PC-9 (cell line): ENCODE measurements around the gene OR2T1. TPM values are rescaled to one million over a fixed set of nuclear protein-coding genes. Genes with fewer than 3 reads are reported as not detected.

Source experiments
- BruUV-seq: library from RNA; stranded (reverse); fragments of 400-500 nt; replicated peaks from 2 replicates; lab custom pipeline; 2021; lab: Mats Ljungman, UMichigan
- CTCF ChIA-PET: fragments of 300-600 bp; sonication (Branson Sonifier 250); formaldehyde crosslinking; loops from one replicate; lab custom pipeline; 2022; ENCODE audit warnings: antibody characterized with exemption; lab: Charles Lee
- POLR2A ChIA-PET: fragments of 300-600 bp; sonication (Branson Sonifier 250); formaldehyde crosslinking; loops from one replicate; lab custom pipeline; 2022; ENCODE audit warnings: antibody characterized with exemption; ENCODE audit not compliant: unreplicated experiment; lab: Charles Lee
- DNase-seq, 2 experiments: peaks; one replicate each; pipeline versions ENCODE4 v3.0.0 to v3.0.0-alpha.2; 2015 to 2022; ENCODE audit warnings: mixed read lengths in 1 of 2
- H2AFZ ChIP-seq: fragments of 200-600 bp; sonication (generic); 2 replicates; pipeline ENCODE4 v1.8.1; 2017; ENCODE audit warnings: antibody characterized with exemption
- H3F3A ChIP-seq: fragments of 200-600 bp; sonication (generic); 2 replicates; pipeline ENCODE4 v1.8.1; 2017; ENCODE audit warnings: antibody characterized with exemption, mild to moderate bottlenecking, low read depth; ENCODE audit not compliant: insufficient read depth
- H3K27ac ChIP-seq: fragments of 200-600 bp; sonication (generic); 2 replicates; pipeline ENCODE4 v1.6.1; 2016; ENCODE audit warnings: mixed run types
- H3K27me3 ChIP-seq: fragments of 200-600 bp; sonication (generic); 2 replicates; pipeline ENCODE4 v1.6.1; 2016; ENCODE audit warnings: low read depth, mixed run types; ENCODE audit not compliant: insufficient read depth
- H3K36me3 ChIP-seq: fragments of 200-600 bp; sonication (generic); 2 replicates; pipeline ENCODE4 v1.6.1; 2016; ENCODE audit warnings: low read depth, mixed run types
- H3K4me1 ChIP-seq: fragments of 200-600 bp; sonication (generic); replicated peaks from 2 replicates; pipeline ENCODE4 v1.6.1; 2016; ENCODE audit warnings: mixed run types; ENCODE audit not compliant: insufficient read depth
- H3K4me2 ChIP-seq: fragments of 200-600 bp; sonication (generic); 2 replicates; pipeline ENCODE4 v1.6.1; 2017; ENCODE audit warnings: mixed run types
- H3K4me3 ChIP-seq: fragments of 200-600 bp; sonication (generic); 2 replicates; pipeline ENCODE4 v1.6.1; 2016; ENCODE audit warnings: mixed run types
- H3K79me2 ChIP-seq: fragments of 200-600 bp; sonication (generic); 2 replicates; pipeline ENCODE4 v1.6.1; 2017; ENCODE audit warnings: low read depth, mixed run types
- H3K9me2 ChIP-seq: fragments of 200-600 bp; sonication (generic); 2 replicates; pipeline ENCODE4 v1.8.1; 2017; ENCODE audit warnings: mild to moderate bottlenecking; ENCODE audit not compliant: insufficient read depth
- H3K9me3 ChIP-seq: fragments of 200-600 bp; sonication (generic); 2 replicates; pipeline ENCODE4 v1.8.1; 2016; ENCODE audit warnings: low read depth; ENCODE audit not compliant: insufficient read depth
- H4K20me1 ChIP-seq: fragments of 200-600 bp; sonication (generic); 2 replicates; pipeline ENCODE4 v1.8.1; 2017; ENCODE audit not compliant: insufficient read depth
- EZH2 ChIP-seq: fragments of 200-600 bp; sonication (generic); IDR thresholded peaks from 2 replicates; pipeline ENCODE4 v1.8.0; 2017; ENCODE audit warnings: antibody characterized with exemption, low read depth
- intact Hi-C: fragments of 100-400 bp; cut with micrococcal nuclease; formaldehyde crosslinking; loops from one replicate; pipeline ENCODE4 v1.10.0; 2022; ENCODE audit not compliant: unreplicated experiment
- total RNA-seq: library from RNA; stranded (reverse); gene quantifications from 2 replicates; pipeline ENCODE4 v1.2.3, GENCODE V29; 2021
- TF ChIP-seq, protein P1 (sequence below): fragments of 200-600 bp; sonication (generic); conservative IDR thresholded peaks from 2 replicates; pipeline ENCODE4 v1.6.1; 2017; ENCODE audit warnings: mixed run types, antibody characterized with exemption, mild to moderate bottlenecking, moderate library complexity

Gene OR2T1
- total RNA-seq, 1 experiment from 2014 or later: not detected

GRCh38 chr1:248406721-248407692, 4.2 kb downstream of the OR2T1 start:
- H3K4me2 ChIP-seq: no peak overlapping the region
- BruUV-seq: no TSS peak
- H3K79me2 ChIP-seq: no peaks in the 10 kb centered on the region
- TF ChIP-seq EZH2: no peak
- TF ChIP-seq, protein P1, sequence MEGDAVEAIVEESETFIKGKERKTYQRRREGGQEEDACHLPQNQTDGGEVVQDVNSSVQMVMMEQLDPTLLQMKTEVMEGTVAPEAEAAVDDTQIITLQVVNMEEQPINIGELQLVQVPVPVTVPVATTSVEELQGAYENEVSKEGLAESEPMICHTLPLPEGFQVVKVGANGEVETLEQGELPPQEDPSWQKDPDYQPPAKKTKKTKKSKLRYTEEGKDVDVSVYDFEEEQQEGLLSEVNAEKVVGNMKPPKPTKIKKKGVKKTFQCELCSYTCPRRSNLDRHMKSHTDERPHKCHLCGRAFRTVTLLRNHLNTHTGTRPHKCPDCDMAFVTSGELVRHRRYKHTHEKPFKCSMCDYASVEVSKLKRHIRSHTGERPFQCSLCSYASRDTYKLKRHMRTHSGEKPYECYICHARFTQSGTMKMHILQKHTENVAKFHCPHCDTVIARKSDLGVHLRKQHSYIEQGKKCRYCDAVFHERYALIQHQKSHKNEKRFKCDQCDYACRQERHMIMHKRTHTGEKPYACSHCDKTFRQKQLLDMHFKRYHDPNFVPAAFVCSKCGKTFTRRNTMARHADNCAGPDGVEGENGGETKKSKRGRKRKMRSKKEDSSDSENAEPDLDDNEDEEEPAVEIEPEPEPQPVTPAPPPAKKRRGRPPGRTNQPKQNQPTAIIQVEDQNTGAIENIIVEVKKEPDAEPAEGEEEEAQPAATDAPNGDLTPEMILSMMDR: no peak
- no peak overlapping the region for H3K27ac ChIP-seq
- no peaks in the 10 kb centered on the region for H3K9me3 ChIP-seq
- no peak for DNase-seq
- intact Hi-C loops: no loop called here
- H3K9me2 ChIP-seq: no peaks in the 10 kb centered on the region
- no peaks in the 10 kb centered on the region for H3K27me3 ChIP-seq
- no peak overlapping the region for H2AFZ ChIP-seq
- no peaks in the 10 kb centered on the region for H3K4me1 ChIP-seq
- H4K20me1 ChIP-seq: no peaks in the 10 kb centered on the region
- ChIA-PET CTCF (no interaction called here), POLR2A (no interaction called here)
- no peak overlapping the region for H3K4me3 ChIP-seq
- H3K36me3 ChIP-seq: no peaks in the 10 kb centered on the region
- no peaks in the 10 kb centered on the region for H3F3A ChIP-seq

DNA sequence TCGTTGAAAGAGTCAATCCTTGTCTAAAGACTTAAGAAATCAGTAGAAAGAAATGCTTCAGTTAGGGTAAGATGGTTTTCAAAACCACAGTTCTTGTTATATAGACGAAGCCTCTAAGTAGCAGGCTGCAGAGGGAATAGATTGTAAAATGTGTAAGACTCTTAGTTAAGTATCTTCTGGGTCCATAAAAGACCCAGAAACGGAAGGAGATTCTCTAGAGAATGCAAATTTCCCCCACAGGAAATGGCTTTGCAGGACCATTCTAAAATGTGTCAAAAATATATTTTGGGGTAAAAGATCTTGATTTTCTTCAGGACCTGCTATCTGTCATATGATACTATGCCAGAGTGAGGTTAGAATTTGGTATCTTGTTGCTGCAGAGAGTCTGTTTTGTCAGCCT, 13.4 kb downstream of the OR2T1 start:
- intact Hi-C loops: no loop called here
- DNase-seq: no peak
- no peak overlapping the region for H3K4me3 ChIP-seq
- H3K4me2 ChIP-seq: no peak overlapping the region
- H3K4me1 ChIP-seq: no peaks in the 10 kb centered on the region
- H3K27me3 ChIP-seq: no peaks in the 10 kb centered on the region
- no peaks in the 10 kb centered on the region for H3K9me3 ChIP-seq
- ChIA-PET POLR2A (no interaction called here), CTCF (no interaction called here)
- H3K9me2 ChIP-seq: no peaks in the 10 kb centered on the region
- H4K20me1 ChIP-seq: no peaks in the 10 kb centered on the region
- no peak overlapping the region for H2AFZ ChIP-seq
- H3K27ac ChIP-seq: no peak overlapping the region
- BruUV-seq: no TSS peak
- no peaks in the 10 kb centered on the region for H3K79me2 ChIP-seq
- H3K36me3 ChIP-seq: no peaks in the 10 kb centered on the region
- no peak for TF ChIP-seq EZH2
- TF ChIP-seq, protein P1: no peak
- no peaks in the 10 kb centered on the region for H3F3A ChIP-seq

- no peaks in the 10 kb centered on the region for H3K79me2 ChIP-seq
- H3K9me3 ChIP-seq: no peaks in the 10 kb centered on the region
- POLR2A ChIA-PET: no interaction called here
- no peaks in the 10 kb centered on the region for H3K9me2 ChIP-seq
- CTCF ChIA-PET: no interaction called here
- no peaks in the 10 kb centered on the region for H3F3A ChIP-seq
- DNase-seq: no peak
- BruUV-seq: no TSS peak
- intact Hi-C loops: no loop called here
- TF ChIP-seq EZH2: no peak
- TF ChIP-seq, protein P1: no peak
- H3K27me3 ChIP-seq: no peaks in the 10 kb centered on the region
- no peaks in the 10 kb centered on the region for H3K4me1 ChIP-seq
- no peak overlapping the region for H3K27ac ChIP-seq
- no peak overlapping the region for H2AFZ ChIP-seq
- H3K4me3 ChIP-seq: no peak overlapping the region
- no peak overlapping the region for H3K4me2 ChIP-seq
- H4K20me1 ChIP-seq: no peaks in the 10 kb centered on the region
- H3K36me3 ChIP-seq: no peaks in the 10 kb centered on the region
Measured at GRCh38 chr1:248417854-248418253, 15.0 kb downstream of the OR2T1 start.
